Fibroblast of skin of right biceps (primary cell): ENCODE measurements around the gene TENM3.
A peak's percentile ranks its signal among the peaks of the same experiment; 100 is the strongest.

ENCODE experiments used
- DNase-seq: peaks from one replicate; pipeline ENCODE4 v3.0.0-alpha.2; 2013

TENM3 gene

DNA sequence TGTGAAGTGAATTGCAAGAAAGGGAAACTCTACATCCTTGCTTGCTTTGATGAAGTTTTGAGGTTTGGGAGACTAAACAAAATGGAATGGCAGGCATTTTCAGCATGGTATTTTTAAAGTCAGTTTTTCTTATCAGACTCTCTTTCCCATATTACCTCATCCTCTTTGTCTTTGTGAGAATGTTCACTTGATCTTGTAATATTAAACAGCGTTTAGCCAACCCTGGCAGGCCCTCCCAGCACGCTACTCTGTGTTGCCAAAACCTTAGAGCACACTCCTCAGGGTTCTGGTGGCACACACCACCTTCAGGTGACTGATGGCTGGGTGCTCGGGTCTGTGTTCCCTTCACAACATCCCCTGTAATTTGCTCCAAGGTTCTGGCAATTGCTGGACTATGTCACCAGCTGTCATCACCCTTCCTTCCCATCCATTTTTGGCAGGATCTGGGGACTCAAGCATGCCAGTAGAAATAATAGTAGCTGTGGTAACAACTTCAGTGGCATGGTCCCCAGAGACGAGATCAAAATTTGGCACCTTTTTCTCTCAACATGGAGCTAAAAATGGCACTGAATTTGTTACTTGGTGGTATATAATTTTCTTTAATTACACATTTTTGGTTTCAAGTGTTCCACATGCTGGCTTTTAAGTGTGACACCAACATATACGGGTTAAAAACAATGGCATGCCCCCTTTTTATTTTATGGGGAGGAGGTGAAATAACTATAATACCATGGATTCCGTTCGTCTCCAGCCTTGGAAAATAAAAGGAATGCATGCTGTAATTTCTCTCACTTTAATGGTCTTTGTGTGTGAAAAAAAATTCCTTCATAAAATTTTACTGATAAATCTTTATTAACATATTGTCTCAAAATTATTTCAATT lies 400.8 kb downstream of the TENM3 start:
- peak; percentile 90 for DNase-seq

DNA sequence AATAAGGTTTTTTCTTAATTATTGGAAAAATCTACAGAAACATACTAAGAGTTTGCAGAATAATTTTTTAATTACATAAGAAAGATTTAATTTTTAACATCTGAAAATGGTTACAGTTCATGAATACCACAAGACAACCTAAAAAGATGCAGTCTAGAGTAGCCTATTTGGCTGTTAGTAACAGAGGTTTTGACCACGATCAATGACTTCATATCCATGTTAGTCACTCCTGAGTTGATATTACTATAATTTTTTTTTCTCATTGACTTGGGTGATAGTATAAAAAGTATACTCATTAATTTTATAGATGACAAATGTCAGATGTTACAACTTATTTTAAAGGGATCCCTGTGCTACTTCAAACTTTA lies 401.5 kb downstream of the TENM3 start:
- DNase-seq, result peak; percentile 77

DNA sequence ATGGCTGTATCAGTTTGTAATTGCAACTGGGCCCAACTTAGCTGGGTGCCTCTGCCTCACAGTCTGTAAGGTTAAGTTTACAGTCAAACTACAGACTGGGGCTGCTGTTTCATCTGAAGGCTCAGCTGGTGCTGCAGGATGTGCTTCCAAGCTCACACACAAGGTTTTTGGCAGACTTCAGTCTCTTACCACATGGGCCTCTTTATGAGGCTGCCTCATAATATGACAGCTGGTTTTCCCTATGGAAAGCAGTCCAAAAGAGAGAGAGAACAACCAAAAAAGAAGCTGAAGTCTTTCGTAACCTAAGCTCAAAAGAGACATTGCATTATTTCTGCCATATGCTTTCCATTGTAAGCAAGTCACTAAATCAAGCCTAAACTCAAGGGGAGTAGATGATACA lies 402.3 kb downstream of the TENM3 start:
- DNase-seq, result peak; percentile 17

DNA sequence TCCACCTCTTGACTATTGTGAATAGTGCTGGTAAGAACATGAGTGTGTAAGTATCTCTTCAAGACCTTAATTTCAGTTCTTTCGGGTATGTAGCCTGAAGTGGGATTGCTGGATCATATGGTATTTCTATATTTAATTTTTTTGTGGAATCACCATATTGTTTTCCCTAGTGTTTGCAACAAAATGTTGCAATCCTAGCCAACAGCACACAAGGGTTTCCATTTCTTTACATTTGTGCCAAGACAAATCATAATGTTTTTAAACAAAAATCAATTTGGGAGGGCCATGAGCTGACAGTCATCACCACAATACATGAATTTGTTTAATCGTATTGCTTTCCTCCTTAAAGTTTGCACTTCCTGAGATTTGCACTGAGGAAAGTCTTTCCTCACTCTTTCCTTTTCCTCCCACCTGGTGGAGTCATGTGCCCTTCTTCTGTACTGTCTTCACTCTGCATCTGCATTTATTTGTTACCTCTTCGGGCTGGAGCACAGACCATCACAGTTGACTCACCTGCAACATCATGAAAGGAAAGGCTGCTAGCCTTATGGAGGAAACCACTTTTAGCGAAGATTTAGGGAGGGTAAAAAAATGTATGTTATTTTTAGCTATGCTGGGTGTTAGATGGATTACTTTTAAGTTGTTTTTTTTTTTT lies 404.6 kb downstream of the TENM3 start:
- no peak for DNase-seq

DNA sequence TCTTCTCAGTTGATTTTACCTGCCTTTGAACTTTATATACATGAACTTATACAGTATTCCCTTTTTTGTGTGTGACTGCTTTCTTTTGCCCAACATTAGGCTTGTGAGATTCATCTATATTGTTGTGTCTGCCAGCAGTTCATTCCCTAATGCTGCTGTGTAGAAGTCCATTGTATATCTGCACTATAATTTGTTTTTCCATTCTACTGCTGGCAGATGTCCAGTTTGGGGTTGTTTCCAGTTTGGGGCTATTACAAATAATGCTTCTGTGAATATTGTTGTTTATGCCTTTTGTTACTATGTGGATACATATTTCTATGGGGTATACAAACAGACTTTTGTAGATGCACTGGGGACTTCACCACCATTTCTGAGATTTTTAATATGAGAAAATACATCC lies 405.6 kb downstream of the TENM3 start:
- DNase-seq, result no peak

DNA sequence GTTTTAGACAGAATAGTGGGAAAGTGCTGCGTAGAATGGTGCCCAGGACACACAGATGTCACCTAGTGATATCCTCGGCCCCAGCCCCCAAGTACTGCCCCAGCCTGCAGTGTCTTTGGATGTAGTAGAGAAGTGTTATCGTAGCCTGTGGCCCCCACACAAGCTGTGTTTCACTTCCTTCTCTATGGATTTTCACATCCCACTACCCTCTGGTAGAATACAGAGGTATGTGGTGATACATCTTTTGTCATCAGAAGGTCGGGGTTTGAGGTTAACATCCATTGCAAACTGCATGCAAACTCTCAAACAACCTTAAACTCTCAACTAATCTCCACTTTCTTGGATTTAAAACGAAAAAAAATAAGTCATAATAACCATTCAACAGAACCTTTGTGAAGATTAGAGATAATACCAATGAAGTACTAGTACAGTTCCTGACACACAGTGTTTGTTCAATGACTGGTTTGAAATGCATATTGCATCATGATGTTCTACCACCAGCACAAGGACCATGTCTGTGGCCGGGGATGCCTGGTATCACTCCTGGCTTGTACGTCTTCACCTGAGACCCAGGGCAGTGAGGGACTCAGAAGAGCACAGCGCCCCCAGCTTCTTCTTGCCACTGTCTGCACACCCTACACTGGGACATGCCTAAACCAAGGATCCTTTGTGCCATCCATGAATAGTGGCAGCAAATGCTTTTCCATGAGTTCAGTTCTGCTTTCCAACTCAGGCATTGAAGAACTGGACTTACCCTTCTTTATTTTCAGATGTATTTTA lies 406.7 kb downstream of the TENM3 start:
- peak; percentile 33 for DNase-seq

DNA sequence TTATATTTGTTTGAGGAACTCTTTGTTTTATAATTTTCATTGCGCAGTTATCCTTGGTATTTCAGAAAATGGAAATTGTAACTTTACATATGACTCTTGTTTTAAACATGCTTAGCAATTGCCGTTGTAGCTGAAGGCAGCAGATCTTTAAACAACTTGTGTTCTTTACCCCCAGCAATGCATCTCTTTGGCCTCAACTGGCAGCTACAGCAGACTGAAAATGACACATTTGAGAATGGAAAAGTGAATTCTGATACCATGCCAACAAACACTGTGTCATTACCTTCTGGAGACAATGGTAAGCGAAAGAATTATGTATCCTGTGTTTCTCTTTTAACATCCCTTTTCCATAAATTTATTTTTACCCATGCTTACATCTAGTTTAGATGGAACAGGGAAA lies 410.4 kb downstream of the TENM3 start:
- peak; percentile 69 for DNase-seq

DNA sequence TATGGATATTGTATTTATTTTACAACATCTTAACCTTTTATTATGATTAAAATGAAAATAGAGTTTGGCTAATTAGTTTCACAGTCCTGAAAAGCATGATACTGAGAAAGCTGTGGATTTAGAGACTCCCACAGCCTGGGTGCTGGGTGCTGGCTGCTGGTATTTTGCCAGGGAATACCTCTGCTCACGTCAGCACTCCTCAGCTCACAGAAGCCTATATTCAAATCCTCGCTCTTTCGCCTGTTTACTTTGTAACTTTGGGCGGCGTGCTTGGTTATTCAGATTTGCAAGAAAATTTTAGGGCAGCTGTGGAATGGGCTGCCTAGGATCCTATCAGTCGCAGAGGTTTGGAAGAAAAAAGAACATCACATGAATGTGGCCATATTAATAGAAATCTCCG lies 412.1 kb downstream of the TENM3 start:
- no peak for DNase-seq

DNA sequence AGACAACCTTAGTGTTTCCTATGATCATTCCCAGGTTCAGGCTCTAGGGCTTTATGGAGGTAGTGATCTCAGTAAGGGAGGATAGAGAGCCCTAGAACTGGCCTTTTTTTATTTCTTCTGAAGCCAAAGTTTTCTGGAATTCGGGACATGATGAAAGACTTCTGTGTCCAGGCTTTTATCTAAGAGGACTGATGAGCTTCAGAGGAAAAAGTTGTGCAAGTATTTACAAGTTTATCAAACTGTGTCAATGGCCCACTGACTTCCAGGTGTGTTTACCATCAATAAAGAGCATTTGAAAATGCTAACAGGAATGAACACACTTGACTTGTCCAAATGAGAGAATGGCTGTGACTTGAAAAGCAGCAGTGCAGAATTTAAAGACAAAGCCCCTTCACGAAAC lies 419.3 kb downstream of the TENM3 start:
- DNase-seq, result no peak

DNA sequence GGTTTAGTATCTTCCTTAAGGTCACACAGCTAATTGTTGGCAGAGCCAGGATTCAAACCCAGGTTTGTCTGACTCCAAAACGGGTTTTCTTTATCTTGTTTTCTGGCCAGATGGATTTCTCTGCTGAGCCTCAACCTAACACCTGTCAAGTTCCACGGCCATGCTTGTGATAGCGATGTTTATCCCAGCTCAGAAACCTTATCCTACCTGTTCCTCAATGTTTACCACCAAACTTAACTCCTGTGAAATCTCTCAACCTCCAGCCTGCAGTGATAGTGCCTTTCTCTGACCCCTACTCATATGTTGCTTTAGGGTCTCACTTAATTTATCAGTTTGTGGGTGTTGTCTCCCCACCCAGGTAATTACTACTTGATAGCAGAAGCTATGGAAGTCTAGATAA lies 428.0 kb downstream of the TENM3 start:
- no peak for DNase-seq

DNA sequence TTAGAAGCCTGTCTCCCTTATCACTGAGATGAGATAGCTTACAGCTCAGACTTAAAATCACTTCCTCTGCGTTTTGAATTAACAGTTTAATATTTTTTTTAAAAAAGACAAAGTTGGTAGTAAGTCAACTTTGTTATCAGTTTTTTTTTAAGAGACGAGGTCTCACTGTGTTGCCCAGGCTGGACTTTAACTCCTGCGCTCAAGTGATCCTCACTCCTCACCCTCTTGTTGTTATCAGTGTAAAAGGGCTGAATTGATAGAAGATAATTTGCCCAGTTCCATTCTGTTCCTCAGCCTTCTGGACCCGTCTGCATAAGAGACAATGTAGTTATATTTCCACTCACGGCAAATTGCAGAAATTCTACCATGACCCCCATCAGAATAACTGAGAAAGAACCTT lies 428.5 kb downstream of the TENM3 start:
- no peak for DNase-seq

DNA sequence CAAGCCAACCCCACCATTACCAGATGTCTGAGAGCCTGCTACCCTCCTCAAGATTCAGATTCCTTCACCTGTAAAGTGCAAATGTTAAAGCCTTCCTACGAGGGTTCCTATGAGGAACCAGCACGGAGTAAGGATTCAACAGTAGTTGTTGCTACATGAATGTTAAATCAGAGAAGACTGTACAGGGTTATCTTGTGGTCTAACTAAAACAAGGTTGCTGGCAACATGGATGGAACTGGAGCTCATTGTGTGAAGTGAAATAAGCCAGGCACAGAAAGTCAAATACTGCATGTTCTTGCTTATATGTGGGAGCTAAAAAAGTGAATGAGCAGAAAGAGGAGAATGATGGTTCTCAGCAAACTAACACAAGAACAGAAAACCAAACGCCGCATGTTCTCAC lies 435.4 kb downstream of the TENM3 start:
- no peak for DNase-seq

DNA sequence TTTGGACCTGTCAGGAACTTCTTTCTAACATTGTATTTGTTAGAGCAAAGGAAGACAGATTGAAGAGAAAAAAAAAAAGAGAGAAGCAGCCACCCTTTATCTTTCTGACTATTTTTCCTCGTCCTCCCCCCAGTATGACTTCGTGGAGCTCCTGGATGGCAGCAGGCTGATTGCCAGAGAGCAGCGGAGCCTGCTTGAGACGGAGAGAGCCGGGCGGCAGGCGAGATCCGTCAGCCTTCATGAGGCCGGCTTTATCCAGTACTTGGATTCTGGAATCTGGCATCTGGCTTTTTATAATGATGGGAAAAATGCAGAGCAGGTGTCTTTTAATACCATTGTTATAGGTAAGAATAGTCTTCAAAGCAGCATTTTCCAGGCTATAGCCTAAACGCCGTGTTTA lies 436.3 kb downstream of the TENM3 start:
- DNase-seq, result no peak

DNA sequence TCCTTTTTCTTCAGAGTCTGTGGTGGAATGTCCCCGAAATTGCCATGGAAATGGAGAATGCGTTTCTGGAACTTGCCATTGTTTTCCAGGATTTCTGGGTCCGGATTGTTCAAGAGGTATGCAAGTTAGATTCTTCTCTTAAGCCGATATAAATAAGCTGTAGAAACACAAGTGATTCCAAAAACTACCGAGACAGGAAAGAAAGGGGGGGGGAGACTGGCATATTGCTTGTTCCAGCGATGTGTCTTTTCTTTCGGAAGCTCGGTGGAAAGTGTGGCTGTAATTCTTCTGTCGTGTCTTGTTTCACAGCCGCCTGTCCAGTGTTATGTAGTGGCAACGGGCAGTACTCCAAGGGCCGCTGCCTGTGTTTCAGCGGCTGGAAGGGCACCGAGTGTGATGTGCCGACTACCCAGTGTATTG lies 437.0 kb downstream of the TENM3 start:
- DNase-seq, result no peak

DNA sequence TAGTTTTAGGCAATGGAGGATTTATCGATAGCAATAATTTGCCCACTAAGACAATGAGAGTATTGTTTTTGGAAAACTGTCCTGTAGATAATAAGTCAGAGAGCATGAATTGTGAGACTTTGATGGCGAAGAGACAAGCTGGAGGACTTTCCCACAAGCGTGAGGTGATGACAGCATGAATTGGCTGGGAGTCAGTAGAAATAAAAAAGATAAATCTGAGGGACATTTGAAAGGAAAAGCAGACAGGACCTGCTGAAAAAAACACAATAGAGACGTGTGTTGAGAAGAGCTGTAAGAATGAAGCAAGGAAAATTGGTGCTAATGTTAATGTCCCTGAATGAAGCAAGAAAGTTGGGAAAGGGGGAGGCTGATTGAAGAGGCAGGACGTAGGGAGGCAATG lies 440.5 kb downstream of the TENM3 start:
- peak; percentile 34 for DNase-seq

DNA sequence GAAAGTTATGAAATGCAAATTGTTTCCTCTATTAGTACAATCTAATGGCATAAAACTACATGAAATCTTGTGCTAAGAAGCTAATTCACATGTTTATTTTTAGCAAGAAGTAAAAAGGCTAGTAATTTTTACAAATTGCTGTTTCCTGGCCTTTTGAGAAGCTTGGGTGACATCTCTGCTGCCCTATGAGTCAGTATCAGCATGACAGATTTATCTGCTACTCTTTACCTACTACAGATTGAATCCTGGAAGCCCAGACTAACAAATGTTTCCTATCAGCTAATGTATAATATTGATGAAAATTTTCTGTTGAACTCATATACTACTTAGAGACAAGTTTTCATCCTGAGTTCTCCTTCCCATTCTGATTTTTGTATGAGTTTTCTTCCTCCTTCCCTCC lies 441.6 kb downstream of the TENM3 start:
- peak; percentile 14 for DNase-seq

DNA sequence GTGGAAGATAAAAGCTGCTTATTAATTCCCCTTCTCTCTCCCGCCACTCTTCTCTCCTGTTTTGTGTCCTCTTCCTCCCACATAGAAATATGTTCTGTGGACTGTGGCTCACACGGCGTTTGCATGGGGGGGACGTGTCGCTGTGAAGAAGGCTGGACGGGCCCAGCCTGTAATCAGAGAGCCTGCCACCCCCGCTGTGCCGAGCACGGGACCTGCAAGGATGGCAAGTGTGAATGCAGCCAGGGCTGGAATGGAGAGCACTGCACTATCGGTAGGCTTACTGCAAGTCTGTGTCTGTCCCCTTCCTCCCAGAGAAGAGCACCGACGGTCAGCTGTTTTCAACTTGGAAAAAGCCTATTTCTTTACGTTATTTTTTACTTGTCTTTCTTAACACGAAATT lies 444.9 kb downstream of the TENM3 start:
- no peak for DNase-seq

DNA sequence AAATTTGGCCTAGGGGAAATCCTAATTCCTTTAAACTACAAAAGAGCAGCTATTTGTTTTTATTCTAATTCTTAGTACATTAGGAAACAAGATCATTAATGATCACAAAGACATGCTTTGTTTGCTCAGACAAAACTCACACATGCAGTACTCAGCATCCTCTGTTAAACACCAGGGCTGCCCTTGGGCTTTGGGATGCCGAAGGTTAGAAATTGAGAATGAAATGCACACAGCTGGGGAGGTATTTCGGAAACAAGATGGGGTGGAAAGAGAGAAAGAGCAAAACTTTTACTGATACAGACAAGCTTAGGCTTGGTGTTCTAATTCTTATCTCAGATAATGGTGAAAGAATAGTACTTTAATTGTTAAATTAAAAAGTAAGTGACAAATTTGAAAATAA lies 451.3 kb downstream of the TENM3 start:
- no peak for DNase-seq

DNA sequence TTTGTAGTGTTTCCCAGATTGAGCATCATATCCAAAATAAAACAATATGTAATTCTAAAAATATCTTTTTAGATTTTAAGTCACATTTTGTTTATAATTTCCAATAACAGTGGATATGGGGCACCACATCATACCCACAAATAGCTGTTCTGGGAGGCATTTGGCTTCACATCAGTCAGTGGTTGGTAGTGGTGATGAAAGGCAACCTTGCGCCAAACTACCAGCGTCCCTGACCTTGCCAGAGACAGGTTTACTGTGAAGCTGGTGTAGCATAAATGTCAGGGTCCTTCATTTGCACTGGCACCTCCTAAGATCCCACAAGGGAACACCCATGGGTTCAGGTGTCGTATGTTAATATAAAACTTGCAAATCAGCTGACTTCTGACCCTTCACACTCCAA lies 451.8 kb downstream of the TENM3 start:
- DNase-seq, result no peak

DNA sequence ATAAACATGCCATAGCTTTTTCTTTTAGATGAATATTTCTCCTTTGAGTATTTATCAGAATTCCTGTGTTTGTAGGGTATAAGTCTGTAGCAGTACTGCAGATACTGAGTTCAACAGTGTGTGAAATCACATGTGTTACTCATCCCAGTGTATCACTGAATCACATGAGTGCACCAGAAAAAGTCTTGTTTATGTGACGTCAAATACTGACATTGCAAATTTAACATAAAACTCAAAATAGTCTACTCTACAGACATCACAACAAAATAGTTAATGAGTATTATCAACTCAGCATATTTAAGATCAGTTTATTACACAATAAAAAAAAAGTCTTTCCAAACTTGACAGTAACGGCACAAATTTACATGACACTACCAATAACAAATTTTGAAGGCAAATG lies 452.6 kb downstream of the TENM3 start:
- DNase-seq, result peak; percentile 13

DNA sequence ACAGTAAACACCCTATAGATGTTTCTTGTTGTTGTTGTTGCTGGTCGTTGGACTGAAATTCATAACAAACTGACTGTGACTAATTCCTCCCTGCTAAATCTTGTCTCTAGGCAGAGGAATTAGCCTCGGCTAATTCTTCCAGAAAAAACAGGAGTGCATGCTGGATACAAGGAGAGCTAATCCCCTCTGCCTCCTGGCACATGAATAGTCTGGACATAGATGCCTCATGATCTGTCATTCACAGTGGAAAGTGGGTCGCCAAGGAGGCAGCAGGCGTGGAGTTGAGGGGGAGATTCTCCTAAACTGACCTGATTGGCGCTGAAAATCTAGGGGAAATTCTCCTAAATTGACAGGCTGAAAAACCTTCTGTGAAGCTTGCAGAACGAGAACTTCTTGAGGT lies 453.9 kb downstream of the TENM3 start:
- DNase-seq, result no peak

DNA sequence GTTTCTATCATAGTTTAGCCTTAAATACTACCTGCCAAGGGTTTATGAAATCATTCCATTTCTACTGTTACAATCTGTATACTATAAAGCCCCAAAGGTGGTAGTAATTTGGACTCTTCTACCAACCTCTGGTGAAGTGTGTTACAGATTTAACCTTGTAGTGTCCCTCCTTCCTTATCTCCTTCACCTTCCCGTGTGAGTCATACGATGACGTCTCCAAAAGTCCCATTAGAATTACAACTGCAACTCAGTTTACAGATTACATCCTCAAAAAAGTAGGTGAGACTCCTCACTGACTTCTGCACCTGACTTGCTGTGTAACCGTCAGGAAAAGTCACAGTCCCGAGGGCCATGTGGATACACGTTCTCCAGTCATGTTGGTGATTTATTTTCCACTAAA lies 455.0 kb downstream of the TENM3 start:
- DNase-seq, result no peak

DNA sequence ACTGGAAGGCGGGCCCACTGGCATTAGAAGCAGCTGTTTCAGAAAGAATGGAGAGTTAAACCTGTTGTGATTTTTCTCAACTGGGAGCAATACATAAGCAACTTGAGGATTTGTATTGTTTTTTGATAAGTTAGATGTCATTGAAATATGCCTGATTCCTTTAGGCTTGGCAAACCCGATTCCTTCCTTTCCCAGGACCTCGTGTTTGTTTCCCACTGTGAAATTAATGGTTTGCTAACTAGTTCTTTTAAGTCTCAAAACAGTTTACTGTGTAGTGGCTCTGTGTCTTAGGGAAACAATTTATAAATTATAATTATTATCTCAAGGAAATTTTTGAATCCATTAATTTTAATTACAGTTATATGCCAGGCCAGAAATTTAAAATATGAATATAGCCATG lies 456.0 kb downstream of the TENM3 start:
- no peak for DNase-seq

DNA sequence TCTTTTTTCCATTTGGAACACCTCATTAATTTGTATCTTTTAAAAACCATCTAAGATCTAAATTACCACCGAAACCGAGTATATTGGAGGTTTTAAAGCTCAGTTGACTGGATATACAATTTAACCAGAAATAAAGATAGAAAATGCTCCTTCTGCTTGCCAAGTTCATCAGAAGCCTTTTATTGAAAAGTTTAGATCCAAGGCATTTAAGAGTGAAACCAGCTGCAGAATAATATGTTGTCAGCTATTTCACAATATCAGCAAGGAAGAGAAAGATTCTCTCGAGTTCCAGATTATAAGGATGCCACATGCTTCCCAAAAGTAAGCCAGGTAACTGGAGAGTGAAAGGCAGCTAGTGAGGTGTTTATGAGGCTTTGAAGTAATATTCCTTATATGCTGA lies 456.6 kb downstream of the TENM3 start:
- DNase-seq, result no peak
